Suprapubic skin (tissue), 4 donors: Measurements from ENCODE around the gene PPIE.

Source experiments
- CTCF ChIP-seq, 2 donors: fragments of 200-600 bp in 1 of 2; fragments of 450-650 bp in 1 of 2; sonication (generic) in 1 of 2; IDR thresholded peaks; one replicate each; pipeline ENCODE4 v1.5.1; 2016 to 2019; ENCODE audit warnings: antibody characterized with exemption in 2 of 2, mild to moderate bottlenecking in 1 of 2, moderate library complexity in 1 of 2
- EP300 ChIP-seq: sonication (generic); formaldehyde crosslinking; IDR thresholded peaks from one replicate; pipeline ENCODE4 v1.6.1; 2017; ENCODE audit warnings: antibody characterized with exemption
- POLR2A ChIP-seq, 2 donors: fragments of 450-650 bp; IDR thresholded peaks; one replicate each; pipeline ENCODE4 v1.6.1; 2017; ENCODE audit warnings: antibody characterized with exemption in 2 of 2, mild to moderate bottlenecking in 2 of 2, moderate library complexity in 2 of 2
- POLR2AphosphoS5 ChIP-seq, 3 donors: sonication (generic); formaldehyde crosslinking; IDR thresholded peaks; one replicate each; pipeline ENCODE4 v1.6.1; 2017; ENCODE audit warnings: antibody characterized with exemption in 3 of 3

DNA sequence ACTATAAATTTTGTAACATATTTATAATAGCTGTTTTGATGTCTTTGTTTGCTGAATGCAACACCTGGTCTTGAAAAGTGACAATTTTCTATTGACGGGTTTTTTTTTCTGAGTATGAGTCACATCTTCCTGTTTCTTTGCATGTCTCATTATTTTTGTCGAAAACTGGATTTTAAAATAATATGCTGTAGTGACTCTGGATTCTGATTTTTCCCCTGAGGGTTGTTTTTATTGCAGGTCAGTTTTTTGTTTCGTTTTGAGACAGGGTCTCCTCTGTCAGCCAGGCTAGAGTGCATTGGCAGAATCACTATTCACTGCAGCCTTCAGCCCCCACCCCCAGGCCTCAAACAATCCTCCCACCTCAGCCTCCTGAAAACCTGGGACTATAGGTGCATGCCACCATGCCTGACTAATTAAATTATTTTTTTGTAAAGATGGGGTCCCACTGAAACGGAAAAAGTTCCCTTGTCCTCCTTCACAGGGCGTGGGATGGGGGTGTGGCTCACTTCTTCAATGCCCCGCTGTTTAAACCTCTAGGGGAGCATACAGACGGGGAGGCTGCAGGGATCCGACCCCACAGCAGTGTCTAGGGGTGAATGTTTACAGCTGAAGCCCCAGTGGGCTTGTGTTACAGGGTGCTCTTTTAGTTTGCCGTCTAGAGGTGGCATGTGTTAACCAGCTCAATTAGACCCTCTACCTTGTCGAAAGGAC, 11.3 kb upstream of the PPIE start:
- TF ChIP-seq CTCF (IDR thresholded peaks at IDR 0.05) (no peak), POLR2A (IDR thresholded peaks at IDR 0.05) (no peak), EP300 (no peak), POLR2AphosphoS5 (IDR thresholded peaks at IDR 0.05) (no peak)
